ENCODE data around the gene UNC13D. TPM values are rescaled to one million over a fixed set of nuclear protein-coding genes. Genes with fewer than 3 reads are reported as not detected.
A peak's percentile ranks its signal among the peaks of the same experiment; 100 is the strongest.

Gene UNC13D
- total and polyA plus RNA-seq, 11 donors: 2.1 to 28.5 (median 5.8) TPM

GRCh38 chr17:75816693-75817092 is 27.5 kb downstream of the UNC13D start:
- Histone ChIP-seq H3K4me1 (no peaks in the 10 kb centered on the region), H3K27ac (no peak overlapping the region), H3K27me3 (no peaks in the 10 kb centered on the region), H3K36me3 (peaks cover 0 to 100% (median 96%) of the 10 kb centered on the region in 9 donors), H3K9me3 (no peaks in the 10 kb centered on the region), H3K4me3 (no peak overlapping the region)
- TF ChIP-seq CTCF (IDR thresholded peaks at IDR 0.05): no peak
- TF ChIP-seq POLR2A (IDR thresholded peaks at IDR 0.05): no peak
- no peak for ATAC-seq
- 92 to 98% (median 95%) methylated on average over 7 to 9 of the region's 9 CpGs for WGBS, 4 donors
- no peak for DNase-seq
- intact Hi-C loops (cut with DNase I): no loop called here

- no peak for DNase-seq
- no peak overlapping the region for H3K27ac ChIP-seq
- 94 to 97% (median 96%) methylated on average over 3 of the region's 3 CpGs for WGBS, 4 donors
- H3K27me3 ChIP-seq: no peaks in the 10 kb centered on the region
- peaks cover 0 to 100% (median 92%) of the 10 kb centered on the region in 9 donors for H3K36me3 ChIP-seq
- no peak for ATAC-seq
- intact Hi-C loops (cut with DNase I): loop anchor here in 1 of 10 donors (2.0 kb wide), 1 partner anchor 21 kb away; no protein-coding TSS in a partner anchor
- H3K4me3 ChIP-seq: no peak overlapping the region
- H3K4me1 ChIP-seq: peaks cover 0 to 6% (median under 1%) of the 10 kb centered on the region in 12 donors
- H3K9me3 ChIP-seq: no peaks in the 10 kb centered on the region
- TF ChIP-seq POLR2A (IDR thresholded peaks at IDR 0.05): no peak
- no peak for TF ChIP-seq CTCF (IDR thresholded peaks at IDR 0.05)
Measured at GRCh38 chr17:75815399-75815798, 28.8 kb downstream of the UNC13D start.

- 89 to 95% (median 93%) methylated on average over 11 to 13 of the region's 13 CpGs for WGBS, 4 donors
- H3K9me3 ChIP-seq: no peaks in the 10 kb centered on the region
- no peaks in the 10 kb centered on the region for H3K27me3 ChIP-seq
- peaks cover 1 to 10% (median 5%) of the 10 kb centered on the region in 12 donors for H3K4me1 ChIP-seq
- H3K36me3 ChIP-seq: peaks cover 0 to 100% (median 92%) of the 10 kb centered on the region in 9 donors
- DNase-seq (peak in 1 of 5 donors; percentile 40), ATAC-seq (no peak)
- no peak for TF ChIP-seq CTCF (IDR thresholded peaks at IDR 0.05)
- no peak for TF ChIP-seq POLR2A (IDR thresholded peaks at IDR 0.05)
- intact Hi-C loops (cut with DNase I): loop anchor here in 1 of 10 donors (2.0 kb wide), 1 partner anchor 20 kb away; no protein-coding TSS in a partner anchor
- H3K4me3 ChIP-seq: no peak overlapping the region
- no peak overlapping the region for H3K27ac ChIP-seq
Measured at GRCh38 chr17:75814900-75815373, 29.3 kb downstream of the UNC13D start.

GRCh38 chr17:75814021-75814395 is 30.2 kb downstream of the UNC13D start:
- Histone ChIP-seq H3K27ac (no peak overlapping the region), H3K27me3 (no peaks in the 10 kb centered on the region), H3K9me3 (no peaks in the 10 kb centered on the region), H3K4me1 (peaks cover 4 to 19% (median 14%) of the 10 kb centered on the region in 12 donors), H3K36me3 (peaks cover 0 to 96% (median 82%) of the 10 kb centered on the region in 9 donors), H3K4me3 (no peak overlapping the region)
- 86 to 94% (median 91%) methylated on average over 6 of the region's 6 CpGs for WGBS, 4 donors
- TF ChIP-seq POLR2A (IDR thresholded peaks at IDR 0.05) (no peak), CTCF (IDR thresholded peaks at IDR 0.05) (no peak)
- ATAC-seq (no peak), DNase-seq (no peak)
- intact Hi-C loops (cut with DNase I): loop anchor here in 1 of 10 donors (2.0 kb wide), 1 partner anchor 19 kb away; no protein-coding TSS in a partner anchor

All from heart left ventricle (tissue), 16 donors.